ENCODE data around the gene MKI67. TPM values are rescaled to one million over a fixed set of nuclear protein-coding genes. Genes with fewer than 3 reads are reported as not detected.

The MKI67 gene
- polyA plus RNA-seq, 2 of the 4 experiments (the other 2 are of a cell fraction), result 33.8 to 51.7 TPM

- FAIRE-seq (no peak), ATAC-seq (no peak), DNase-seq (ENCODE audit: low read depth in 1 of 2, low spot score in 1 of 2) (no peak)
- Histone ChIP-seq H3K4me1 (no peaks in the 10 kb centered on the region), H3K4me3 (no peak overlapping the region), H3K9me3 (no peaks in the 10 kb centered on the region), H3K27ac (no peak overlapping the region), H3K4me2 (no peak overlapping the region)
- WGBS (ENCODE audit: missing lambda C conversion rate), result 58% methylated on average over 4 of the region's 4 CpGs
- no peak for TF ChIP-seq E2F6 (IDR thresholded peaks at IDR 0.05; ENCODE audit: borderline replicate concordance, low read depth)
- TF ChIP-seq TP53 (CRISPR knock-in tag; IDR thresholded peaks at IDR 0.05), result no peak
- no peak for TF ChIP-seq CHD2 (IDR thresholded peaks at IDR 0.05; ENCODE audit: low read length, partially characterized antibody)
- no peak for TF ChIP-seq RFX5 (IDR thresholded peaks at IDR 0.05)
- no peak for TF ChIP-seq NR3C1 (IDR thresholded peaks at IDR 0.05)
- no peak for TF ChIP-seq SREBF2 (IDR thresholded peaks at IDR 0.05)
- TF ChIP-seq PHF8 (IDR thresholded peaks at IDR 0.05; ENCODE audit: borderline replicate concordance, low read depth), result no peak
- no peak for TF ChIP-seq RNF2 (IDR thresholded peaks at IDR 0.05; ENCODE audit: borderline replicate concordance, low read depth)
- TF ChIP-seq POLR2AphosphoS2 (conservative IDR thresholded peaks at IDR 0.05; ENCODE audit: low read length), result no peak
- TF ChIP-seq MAFK (IDR thresholded peaks at IDR 0.05; ENCODE audit: partially characterized antibody), result no peak
- TF ChIP-seq CBX8 (IDR thresholded peaks at IDR 0.05), result no peak
- no peak for TF ChIP-seq JUNB (IDR thresholded peaks at IDR 0.05)
- TF ChIP-seq HEYL (CRISPR knock-in tag; IDR thresholded peaks at IDR 0.05), result no peak
- TF ChIP-seq GATA3 (IDR thresholded peaks at IDR 0.05; ENCODE audit: borderline replicate concordance), result no peak
- no peak for TF ChIP-seq ZC3H11A (IDR thresholded peaks at IDR 0.05)
- ChIA-PET CTCF (interaction anchor here (1.3 to 6.9 kb wide), 4 partner anchors 11 to 131 kb away, joined by 3 to 51 read pairs (median 5); no protein-coding TSS in a partner anchor), POLR2A (no interaction called here)
Observed at GRCh38 chr10:128081222-128081621, 45.0 kb downstream of the MKI67 start.

GRCh38 chr10:128080641-128081040 is 45.6 kb downstream of the MKI67 start:
- 65% methylated on average over 8 of the region's 8 CpGs for WGBS (ENCODE audit: missing lambda C conversion rate)
- ATAC-seq, result no peak
- no peak for DNase-seq (ENCODE audit: low read depth in 1 of 2, low spot score in 1 of 2)
- TF ChIP-seq CHD4 (IDR thresholded peaks at IDR 0.05; ENCODE audit: borderline replicate concordance), result no peak
- no peak for TF ChIP-seq TP53 (CRISPR knock-in tag; IDR thresholded peaks at IDR 0.05)
- TF ChIP-seq HEYL (CRISPR knock-in tag; IDR thresholded peaks at IDR 0.05), result no peak
- TF ChIP-seq ZNF302 (CRISPR knock-in tag; IDR thresholded peaks at IDR 0.05), result no peak
- no peak for TF ChIP-seq HDAC2 (IDR thresholded peaks at IDR 0.05)
- no peaks in the 10 kb centered on the region for H3K9me3 ChIP-seq
- H3K4me3 ChIP-seq, result no peak overlapping the region
- POLR2A ChIA-PET, result no interaction called here
- no peaks in the 10 kb centered on the region for H3K4me1 ChIP-seq
- no peak overlapping the region for H3K4me2 ChIP-seq
- CTCF ChIA-PET, result interaction anchor here (0.8 to 6.9 kb wide), 5 partner anchors 10 to 131 kb away, joined by 4 to 51 read pairs (median 6); no protein-coding TSS in a partner anchor
- no peak overlapping the region for H3K27ac ChIP-seq
- FAIRE-seq, result no peak

GRCh38 chr10:128080231-128080630 is 46.0 kb downstream of the MKI67 start:
- CTCF ChIA-PET, result interaction anchor here (0.8 to 6.9 kb wide), 5 partner anchors 10 to 71 kb away, joined by 4 to 51 read pairs (median 5); no protein-coding TSS in a partner anchor
- H3K4me1 ChIP-seq, result no peaks in the 10 kb centered on the region
- no peak overlapping the region for H3K4me2 ChIP-seq
- no peak overlapping the region for H3K27ac ChIP-seq
- no peak for TF ChIP-seq ESRRA (IDR thresholded peaks at IDR 0.05; ENCODE audit: borderline replicate concordance, low read length)
- FAIRE-seq (no peak), ATAC-seq (no peak), DNase-seq (ENCODE audit: low read depth in 1 of 2, low spot score in 1 of 2) (no peak)
- POLR2A ChIA-PET, result no interaction called here
- H3K9me3 ChIP-seq, result no peaks in the 10 kb centered on the region
- H3K4me3 ChIP-seq, result no peak overlapping the region
- WGBS (ENCODE audit: missing lambda C conversion rate), result 47% methylated on average over 12 of the region's 13 CpGs

- peak; percentile 46 to 76 for DNase-seq (ENCODE audit: low read depth in 1 of 2, low spot score in 1 of 2)
- WGBS (ENCODE audit: missing lambda C conversion rate), result 35% methylated on average over 10 of the region's 17 CpGs
- H3K4me1 ChIP-seq, result no peaks in the 10 kb centered on the region
- TF ChIP-seq RAD21 (conservative IDR thresholded peaks at IDR 0.05 in 1 of 2, IDR thresholded peaks at IDR 0.05 in 1 of 2) (peak; percentile 79 to 81), CTCF (IDR thresholded peaks at IDR 0.05) (peak; percentile 71), FOSL2 (IDR thresholded peaks at IDR 0.05) (no peak), FOSL2 (CRISPR knock-in tag; IDR thresholded peaks at IDR 0.05) (no peak), USF2 (IDR thresholded peaks at IDR 0.05) (no peak), RARB (CRISPR knock-in tag; IDR thresholded peaks at IDR 0.05) (no peak), HEYL (CRISPR knock-in tag; IDR thresholded peaks at IDR 0.05) (no peak), SMC3 (IDR thresholded peaks at IDR 0.05) (peak; percentile 75)
- no peak overlapping the region for H3K27ac ChIP-seq
- no peak overlapping the region for H3K4me2 ChIP-seq
- peak; percentile 89 to 97 for ATAC-seq
- no peak for FAIRE-seq
- ChIA-PET POLR2A (no interaction called here), CTCF (interaction anchor here (0.6 to 6.9 kb wide), 22 partner anchors 8 to 183 kb away, joined by 3 to 51 read pairs (median 4); partner anchors contain the start of gene PTPRE)
- no peaks in the 10 kb centered on the region for H3K9me3 ChIP-seq
- H3K4me3 ChIP-seq, result no peak overlapping the region
Observed at GRCh38 chr10:128078136-128078969, 47.9 kb downstream of the MKI67 start.
